Stimulated activated CD8-positive, alpha-beta memory T cell treated with anti-CD3 and anti-CD28 coated beads, Interleukin-7, amount 100 ng/mL, for 24 hours (primary cell): ENCODE results near the gene MCOLN1.

ENCODE experiments used
- DNase-seq: peaks from one replicate; pipeline ENCODE4 v3.0.0-alpha.2; 2020; ENCODE audit warnings: low read depth

The MCOLN1 gene

GRCh38 chr19:7504684-7505083 lies 17.7 kb upstream of the MCOLN1 start:
- DNase-seq, result no peak

- no peak for DNase-seq
Measured at GRCh38 chr19:7505288-7505681, 17.1 kb upstream of the MCOLN1 start.

GRCh38 chr19:7505682-7506384 lies 16.6 kb upstream of the MCOLN1 start:
- no peak for DNase-seq

- DNase-seq, result no peak
Measured at GRCh38 chr19:7506385-7507328, 15.8 kb upstream of the MCOLN1 start.

- DNase-seq, result no peak
Measured at GRCh38 chr19:7507884-7508283, 14.5 kb upstream of the MCOLN1 start.

GRCh38 chr19:7509625-7510024 lies 12.8 kb upstream of the MCOLN1 start:
- DNase-seq, result no peak

GRCh38 chr19:7512400-7512851 lies 10.0 kb upstream of the MCOLN1 start:
- DNase-seq, result no peak

GRCh38 chr19:7513809-7514642 lies 8.4 kb upstream of the MCOLN1 start:
- DNase-seq, result no peak

GRCh38 chr19:7515110-7515644 lies 7.2 kb upstream of the MCOLN1 start:
- no peak for DNase-seq

GRCh38 chr19:7515645-7516151 lies 6.7 kb upstream of the MCOLN1 start, which contains the start of gene ZNF358:
Gene ZNF358, plus strand, starts transcription at chr19:7516103. Its CDS starts 3,140 bp downstream, at chr19:7519243.
- DNase-seq, result no peak

GRCh38 chr19:7516333-7516732 lies 6.1 kb upstream of the MCOLN1 start:
- no peak for DNase-seq

GRCh38 chr19:7516878-7517277 lies 5.5 kb upstream of the MCOLN1 start:
- no peak for DNase-seq

- no peak for DNase-seq
Measured at GRCh38 chr19:7519361-7520130, 2.9 kb upstream of the MCOLN1 start.

- no peak for DNase-seq
Measured at GRCh38 chr19:7520131-7521051, 2.0 kb upstream of the MCOLN1 start.

GRCh38 chr19:7521551-7522071 lies 813 bp upstream of the MCOLN1 start:
- no peak for DNase-seq

GRCh38 chr19:7522923-7523667 lies 671 bp downstream of the MCOLN1 start:
- no peak for DNase-seq

GRCh38 chr19:7524523-7524922 lies 2.1 kb downstream of the MCOLN1 start:
- DNase-seq, result no peak

GRCh38 chr19:7524992-7525739 lies 2.7 kb downstream of the MCOLN1 start:
- no peak for DNase-seq
